RPMI8226 (cell line): ENCODE data around the gene PLA2G4E.

ENCODE experiments used
- DNase-seq: peaks from one replicate; pipeline ENCODE4 v3.0.0-alpha.2; 2015

The PLA2G4E gene

GRCh38 chr15:41974041-41974440 lies 46.8 kb downstream of the PLA2G4E start:
- no peak for DNase-seq

DNA sequence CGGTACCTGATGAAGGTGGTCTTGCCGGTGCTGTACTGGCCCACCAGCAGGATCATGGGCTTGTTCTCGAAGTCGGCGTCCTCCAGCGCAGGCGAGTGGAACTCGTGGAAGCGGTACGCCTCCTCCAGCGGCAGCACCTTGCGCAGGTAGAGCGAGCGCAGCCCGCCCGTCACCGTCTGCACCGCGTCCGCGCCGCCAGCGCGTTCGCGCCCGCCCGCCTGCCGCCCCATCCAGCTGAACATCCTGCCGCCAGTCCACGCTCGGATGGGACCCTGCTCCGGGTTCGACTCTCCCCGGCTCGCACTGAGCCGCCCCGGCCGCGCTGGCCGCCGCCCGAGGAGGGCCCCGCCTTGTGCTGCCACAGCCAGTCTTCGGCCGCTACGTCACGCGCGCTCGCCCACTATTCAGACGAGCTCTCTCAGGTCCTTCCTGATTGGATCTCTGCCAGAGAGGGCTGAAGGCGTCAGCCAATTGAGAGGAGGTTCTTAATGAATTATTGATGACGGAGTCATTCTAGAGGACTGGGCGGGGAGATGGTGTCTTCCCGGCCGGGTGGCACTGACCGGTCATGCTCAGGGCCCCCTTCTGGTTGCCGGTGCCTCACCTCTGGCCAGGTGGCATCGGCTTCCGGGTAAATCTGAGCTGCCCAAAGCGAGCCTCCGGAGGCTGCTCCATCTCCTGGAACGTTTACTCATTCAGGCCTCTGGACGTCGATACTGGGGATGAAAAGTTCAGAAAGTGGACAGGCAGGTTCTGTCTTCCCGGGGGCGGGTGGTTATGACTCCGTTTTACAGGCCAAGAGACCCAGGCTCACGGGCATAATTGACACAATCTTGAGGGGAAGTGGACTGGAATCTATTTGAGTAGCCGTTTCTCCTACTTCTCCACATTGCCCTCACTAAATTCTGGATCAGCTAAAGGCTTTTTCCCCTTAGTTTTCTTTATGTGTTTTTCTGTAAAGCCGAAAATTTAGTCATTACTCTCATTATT lies 48.3 kb downstream of the PLA2G4E start, which contains the start of gene EHD4:
Gene EHD4 (minus strand): TSS at position 305 of the 990 bp plus-strand sequence. CDS start 63 bp downstream, at position 242.
- peak; percentile 99 for DNase-seq

DNA sequence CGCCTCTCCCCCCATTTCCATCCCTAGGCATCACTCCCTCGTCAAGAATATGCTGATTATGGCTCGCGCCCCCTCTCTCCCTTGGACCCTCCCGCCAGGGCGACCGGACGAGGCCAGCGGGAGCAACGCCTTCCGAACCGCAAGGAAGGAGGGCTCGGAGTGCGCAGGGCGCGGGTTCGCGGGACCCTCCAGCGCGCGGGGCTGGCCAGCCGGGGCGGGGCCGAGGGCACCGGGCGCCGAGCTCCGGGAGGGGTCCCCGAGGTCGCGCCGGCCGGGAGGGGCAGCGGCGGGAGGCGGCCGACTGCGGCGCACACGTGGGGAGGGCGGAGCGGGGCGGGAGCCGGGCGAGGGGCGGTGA lies 49.0 kb downstream of the PLA2G4E start:
- DNase-seq = peak; percentile 33

DNA sequence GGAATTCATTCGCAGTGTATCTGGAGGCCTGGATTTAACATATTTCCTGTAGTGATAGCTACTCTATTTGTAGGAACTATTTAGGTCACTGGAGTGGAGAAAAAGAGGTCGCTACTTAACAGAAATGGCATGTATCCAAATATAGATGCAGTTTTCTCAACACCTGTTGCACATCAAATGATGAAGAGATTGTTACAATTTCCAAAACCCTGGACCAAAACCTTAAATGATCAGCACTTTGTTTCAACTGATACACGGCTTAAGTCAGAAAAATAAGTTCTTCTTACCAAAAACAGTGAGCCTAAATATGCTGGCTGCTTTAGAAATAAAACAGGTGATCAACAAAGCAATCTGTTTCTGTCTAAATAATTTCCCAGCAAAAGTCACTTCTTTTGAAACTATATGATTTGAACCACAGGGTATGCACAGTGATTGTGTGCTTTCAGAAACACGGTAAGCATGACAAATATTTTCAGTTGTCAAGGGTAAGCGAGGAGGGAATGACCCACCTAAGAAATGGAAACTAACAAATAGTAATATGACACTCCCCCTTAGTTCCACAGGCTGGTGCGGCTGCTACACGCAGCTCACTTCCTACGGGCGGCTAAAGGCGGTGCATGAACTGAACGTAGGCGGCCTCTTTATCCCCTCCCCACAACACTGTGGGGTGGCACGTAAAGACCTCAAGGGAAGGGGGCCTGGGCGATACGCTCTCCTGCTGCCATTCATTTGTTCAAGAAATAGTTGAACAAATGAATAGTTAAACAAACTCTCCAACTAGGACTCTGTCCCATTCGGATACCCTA lies 49.5 kb downstream of the PLA2G4E start:
- DNase-seq = peak; percentile 60

GRCh38 chr15:41970456-41970855 lies 50.4 kb downstream of the PLA2G4E start:
- no peak for DNase-seq

- DNase-seq = no peak
Observed at GRCh38 chr15:41969851-41970431, 50.9 kb downstream of the PLA2G4E start.

DNA sequence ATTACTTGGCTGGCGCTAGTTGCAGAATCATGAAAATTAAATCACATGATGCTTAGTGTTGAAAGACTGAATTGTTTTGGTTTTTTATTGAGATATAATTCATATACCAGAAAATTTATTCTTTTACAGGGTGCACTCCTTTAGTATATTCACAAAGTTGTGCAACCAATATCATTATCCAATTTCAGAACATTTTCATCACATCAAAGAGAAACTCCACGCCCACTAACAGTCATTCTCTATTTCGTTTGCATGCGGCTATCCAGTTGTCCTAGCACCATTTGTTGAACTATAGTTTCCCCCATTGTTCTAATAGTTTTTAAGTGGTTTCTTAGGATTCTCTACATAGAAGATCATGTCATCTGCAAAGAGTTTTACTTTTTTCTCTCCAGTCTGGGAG lies 52.1 kb downstream of the PLA2G4E start:
- DNase-seq = no peak

- DNase-seq = peak; percentile 25
Observed at GRCh38 chr15:41967506-41968206, 53.2 kb downstream of the PLA2G4E start.

GRCh38 chr15:41966920-41967465 lies 53.8 kb downstream of the PLA2G4E start:
- DNase-seq = no peak

- no peak for DNase-seq
Observed at GRCh38 chr15:41966414-41966812, 54.4 kb downstream of the PLA2G4E start.

DNA sequence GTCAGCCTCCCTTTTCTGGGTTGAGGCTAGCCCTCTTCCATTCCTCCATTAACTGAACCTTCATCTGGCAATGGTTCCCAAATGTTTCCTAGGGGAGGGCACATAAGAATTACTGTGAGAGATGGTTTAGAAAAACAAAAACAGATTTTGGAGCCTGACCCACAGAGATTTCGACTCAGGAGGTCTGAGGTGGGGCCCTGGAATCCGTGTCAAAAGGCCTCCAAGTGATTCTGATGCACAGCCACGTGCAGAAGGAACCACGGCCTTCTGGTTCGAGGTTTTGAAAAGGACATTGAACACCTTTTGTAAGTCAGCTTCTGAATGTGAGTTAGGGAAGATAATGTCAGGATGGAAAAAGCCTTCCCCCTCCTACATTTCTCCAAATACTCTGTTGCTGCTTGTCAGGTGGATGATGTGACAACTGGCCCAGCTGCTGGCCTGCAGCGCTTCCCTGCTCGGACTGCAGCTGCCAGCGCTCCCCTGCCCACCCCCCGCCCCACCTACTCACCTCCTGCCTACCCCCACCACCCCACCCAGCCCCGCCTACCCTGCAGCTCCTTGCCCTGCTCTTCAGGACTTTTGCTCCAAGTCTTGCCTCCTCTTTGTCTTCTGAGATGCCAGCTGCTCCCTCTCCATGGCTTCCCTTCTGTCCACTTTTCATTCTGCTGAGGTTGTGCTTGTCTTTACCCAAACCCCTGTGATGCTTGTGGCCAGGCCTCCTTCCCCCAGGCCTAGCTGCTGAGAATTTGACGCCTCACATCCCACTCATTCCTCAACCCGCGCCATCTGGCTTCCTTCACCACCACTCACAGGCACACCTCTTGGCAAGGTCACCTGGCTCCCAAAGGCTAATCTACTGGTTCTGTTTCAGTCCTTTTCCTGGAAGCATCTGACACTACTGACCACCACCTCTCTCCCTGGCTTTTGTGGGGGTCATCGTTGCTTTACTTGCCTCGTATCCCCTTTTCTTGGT lies 55.1 kb downstream of the PLA2G4E start:
- DNase-seq = no peak

GRCh38 chr15:41961595-41962202 lies 59.1 kb downstream of the PLA2G4E start:
- no peak for DNase-seq

- DNase-seq = no peak
Observed at GRCh38 chr15:41961001-41961518, 59.8 kb downstream of the PLA2G4E start.

DNA sequence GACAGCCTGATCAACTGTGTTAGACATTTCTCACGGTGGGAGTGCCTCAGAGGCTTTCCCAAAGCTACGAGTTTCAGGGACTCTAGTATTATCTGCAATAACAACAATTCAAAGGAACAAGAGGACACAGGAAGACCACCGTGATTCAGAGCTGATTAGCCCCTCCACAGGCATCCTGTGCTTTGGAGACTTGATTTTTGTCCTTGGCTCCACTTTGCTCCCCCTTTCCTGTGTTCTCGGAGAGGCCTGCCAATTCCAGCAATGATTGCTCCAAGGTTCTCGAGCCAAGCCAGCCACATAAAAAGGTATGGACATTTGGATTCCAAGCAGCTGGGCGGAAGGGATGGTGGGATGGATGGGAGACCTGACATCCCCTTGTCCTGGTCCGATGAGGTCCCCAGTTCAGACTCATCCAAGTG lies 62.8 kb downstream of the PLA2G4E start:
- no peak for DNase-seq

- no peak for DNase-seq
Observed at GRCh38 chr15:41957021-41957897, 63.6 kb downstream of the PLA2G4E start.

GRCh38 chr15:41955807-41956525 lies 64.9 kb downstream of the PLA2G4E start:
- no peak for DNase-seq

DNA sequence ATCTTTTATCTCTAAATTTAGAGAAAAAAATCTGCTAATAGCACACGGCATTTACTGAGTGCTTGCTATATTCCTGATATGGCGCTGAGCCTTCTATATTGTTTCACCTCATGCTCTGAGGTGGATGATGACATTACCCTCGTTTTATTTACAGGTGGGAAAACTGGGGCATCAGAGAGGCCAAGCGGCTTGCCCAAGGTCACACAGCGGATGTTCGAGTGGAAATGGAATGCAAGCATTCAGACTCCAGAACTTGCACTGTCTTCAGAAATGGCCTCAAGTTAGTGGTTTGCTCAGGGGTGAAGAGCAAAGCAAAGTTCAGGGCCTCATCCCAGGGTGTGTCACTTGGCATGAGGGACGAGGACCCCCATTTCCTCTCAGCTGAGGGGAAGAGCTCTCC lies 65.7 kb downstream of the PLA2G4E start:
- DNase-seq = no peak

DNA sequence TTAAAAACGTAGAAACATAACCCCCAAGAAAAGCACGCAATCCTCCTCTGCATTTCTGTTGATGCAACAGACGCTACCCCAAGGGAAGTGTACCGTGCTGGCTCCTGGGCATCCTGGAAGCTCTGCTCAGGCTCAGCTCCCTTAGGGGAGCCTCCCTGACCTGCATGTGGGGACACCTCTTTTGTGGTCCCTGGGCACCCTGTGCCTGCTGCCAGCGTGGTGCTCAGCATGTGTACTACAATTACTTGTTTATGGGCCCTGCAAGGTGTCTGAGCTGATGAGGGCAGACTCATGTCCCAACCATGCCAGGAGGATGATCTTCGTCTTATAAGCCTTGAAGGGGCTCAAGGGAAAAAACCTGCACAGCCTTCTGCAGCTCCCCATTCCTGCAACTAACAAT lies 66.8 kb downstream of the PLA2G4E start:
- no peak for DNase-seq
